ENCODE measurements around the gene DSCAML1.

The DSCAML1 gene

DNA sequence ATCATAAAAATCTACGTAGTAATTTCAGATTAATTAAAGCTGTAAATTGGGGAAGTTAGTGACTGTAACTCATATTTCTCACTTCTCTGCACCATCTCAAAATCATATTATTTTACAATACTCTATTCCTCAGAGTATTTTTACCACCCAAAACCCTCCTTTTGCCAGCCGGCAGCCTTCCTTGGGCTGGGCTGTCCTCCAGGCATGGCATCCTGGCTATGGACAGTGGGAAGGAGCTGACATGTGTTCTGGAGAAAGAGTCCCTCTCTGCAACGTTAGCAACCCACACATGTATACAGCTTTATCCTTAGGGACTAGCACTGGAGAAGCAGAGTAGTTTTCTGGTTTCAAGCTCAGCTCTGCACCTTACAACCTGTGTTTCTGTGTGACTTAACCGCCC lies 86.8 kb downstream of the DSCAML1 start:
- no peak for TF ChIP-seq CTCF (conservative IDR thresholded peaks at IDR 0.05; ENCODE audit: low read depth, low read length)

DNA sequence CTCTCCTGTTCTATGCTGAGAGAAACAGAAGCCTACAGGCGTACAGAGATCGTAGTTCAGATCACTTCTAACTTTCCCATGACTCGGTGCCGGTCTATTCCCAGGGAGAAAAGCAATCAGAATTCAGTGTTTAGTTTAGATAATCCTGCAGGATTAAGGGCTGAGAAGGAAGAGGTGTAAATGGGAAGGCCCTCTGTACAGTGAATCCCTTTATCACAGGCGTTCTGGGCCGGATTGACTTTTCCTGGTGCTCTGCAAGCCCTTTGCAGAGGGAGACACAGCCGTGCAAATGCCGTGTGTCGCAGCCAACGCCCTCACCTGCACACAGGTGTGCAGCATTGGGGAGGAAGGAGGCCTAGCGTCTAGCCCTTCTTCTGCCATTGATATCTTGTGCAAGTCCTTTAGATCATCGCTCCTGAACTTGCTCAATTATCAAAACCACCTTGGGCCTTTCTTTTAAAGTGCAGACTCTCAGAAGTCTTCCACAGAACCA lies 90.6 kb downstream of the DSCAML1 start:
- no peak overlapping the region for H3K4me3 ChIP-seq (ENCODE audit: low read depth, low read length)
- DNase-seq (ENCODE audit: low read depth) = no peak
- TF ChIP-seq CTCF (conservative IDR thresholded peaks at IDR 0.05; ENCODE audit: low read depth, low read length) = no peak

More for the DNA sequence above, 86.8 kb downstream of the DSCAML1 start:
- H3K4me3 ChIP-seq (ENCODE audit: low read depth, low read length) = no peak overlapping the region
- DNase-seq (ENCODE audit: low read depth) = no peak

- DNase-seq (ENCODE audit: low read depth) = no peak
- H3K4me3 ChIP-seq (ENCODE audit: low read depth, low read length) = no peak overlapping the region
- TF ChIP-seq CTCF (conservative IDR thresholded peaks at IDR 0.05; ENCODE audit: low read depth, low read length) = no peak
Measured at GRCh38 chr11:117705866-117706265, 91.2 kb downstream of the DSCAML1 start.

DNA sequence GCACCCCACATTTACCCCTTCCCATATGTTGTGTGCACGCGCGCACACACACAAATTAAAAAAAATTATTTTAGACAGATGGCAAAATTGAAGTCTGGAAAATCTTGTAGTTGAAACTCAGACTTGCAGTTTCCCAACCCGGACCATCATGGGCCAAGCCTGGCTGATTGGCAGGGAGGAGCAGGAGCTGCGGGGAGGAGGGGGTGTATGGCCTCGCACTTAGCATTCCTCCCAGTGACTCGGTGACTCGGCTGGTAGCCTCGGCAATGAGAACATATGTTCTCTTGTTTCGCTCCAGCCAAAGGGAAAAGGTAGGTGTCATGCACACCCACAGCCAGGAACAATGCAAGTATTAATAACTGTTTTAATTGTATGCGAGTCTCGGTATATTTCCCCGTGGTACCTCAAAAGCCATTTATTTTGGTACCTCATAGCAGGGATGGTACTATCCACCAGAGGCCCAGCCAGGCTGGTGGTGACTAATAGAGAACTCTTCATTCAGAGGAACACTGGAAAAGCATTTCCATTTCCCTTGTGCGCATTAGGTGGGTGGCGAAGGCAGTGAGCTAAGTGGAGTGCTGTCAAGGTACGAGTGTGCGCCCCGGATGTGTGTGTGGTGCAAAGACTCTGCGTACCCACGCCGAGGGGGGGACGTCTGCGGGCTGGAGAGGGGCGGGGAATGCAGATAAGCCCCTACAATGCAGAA lies 92.5 kb downstream of the DSCAML1 start:
- H3K4me3 ChIP-seq (ENCODE audit: low read depth, low read length) = no peak overlapping the region
- DNase-seq (ENCODE audit: low read depth) = no peak
- TF ChIP-seq CTCF (conservative IDR thresholded peaks at IDR 0.05; ENCODE audit: low read depth, low read length) = no peak

DNA sequence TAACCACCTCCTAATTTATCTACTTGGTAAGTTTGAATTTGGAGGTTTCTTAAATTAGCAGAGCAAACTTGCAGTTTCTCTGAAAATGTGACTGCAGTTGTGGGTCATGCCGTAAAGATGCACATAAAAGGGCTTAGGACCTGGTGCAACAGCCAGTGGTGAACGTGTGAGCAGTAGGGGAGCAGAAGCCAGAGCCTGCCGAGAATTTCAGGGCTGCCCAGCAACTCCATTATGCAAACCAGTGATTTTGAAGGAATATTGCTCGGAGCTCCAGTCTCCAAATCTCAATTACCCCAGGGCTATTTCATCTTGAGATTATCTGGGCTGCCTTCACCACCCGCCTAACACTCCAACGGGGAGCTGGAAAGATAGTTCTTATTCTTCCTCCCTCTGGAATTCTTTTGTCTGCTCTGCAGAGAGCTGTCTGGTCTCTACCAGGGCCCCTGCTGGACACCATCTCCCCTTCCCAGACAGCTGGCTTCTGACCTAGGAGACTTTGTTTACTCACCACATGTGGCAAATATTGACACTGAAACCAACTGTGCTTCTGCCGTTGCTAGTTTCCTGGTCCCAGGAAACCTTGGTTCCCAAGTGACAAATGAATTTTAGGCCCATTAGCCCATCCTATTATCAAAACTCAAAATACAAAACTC lies 93.9 kb downstream of the DSCAML1 start:
- no peak overlapping the region for H3K4me3 ChIP-seq (ENCODE audit: low read depth, low read length)
- no peak for TF ChIP-seq CTCF (conservative IDR thresholded peaks at IDR 0.05; ENCODE audit: low read depth, low read length)
- no peak for DNase-seq (ENCODE audit: low read depth)

DNA sequence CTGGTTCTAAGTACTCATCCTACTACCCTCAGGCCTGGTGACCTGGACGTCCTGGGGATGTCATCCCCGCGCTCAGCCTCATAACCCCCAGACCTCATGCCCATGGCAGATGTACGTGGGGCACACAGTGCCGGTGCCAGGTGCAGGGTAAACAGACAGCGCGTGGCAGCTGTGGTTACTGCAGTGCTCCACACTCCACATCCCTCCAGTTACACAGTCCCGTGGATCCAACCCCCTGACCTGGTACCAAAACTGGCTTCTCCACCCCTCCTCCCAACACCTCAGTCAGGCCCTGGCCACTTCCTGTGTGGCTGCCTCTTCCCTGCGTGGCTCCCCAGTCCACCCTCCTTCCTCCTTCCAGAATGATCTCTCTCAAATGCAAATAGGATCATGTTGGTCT lies 95.2 kb downstream of the DSCAML1 start:
- no peak for TF ChIP-seq CTCF (conservative IDR thresholded peaks at IDR 0.05; ENCODE audit: low read depth, low read length)
- no peak for DNase-seq (ENCODE audit: low read depth)
- no peak overlapping the region for H3K4me3 ChIP-seq (ENCODE audit: low read depth, low read length)

DNA sequence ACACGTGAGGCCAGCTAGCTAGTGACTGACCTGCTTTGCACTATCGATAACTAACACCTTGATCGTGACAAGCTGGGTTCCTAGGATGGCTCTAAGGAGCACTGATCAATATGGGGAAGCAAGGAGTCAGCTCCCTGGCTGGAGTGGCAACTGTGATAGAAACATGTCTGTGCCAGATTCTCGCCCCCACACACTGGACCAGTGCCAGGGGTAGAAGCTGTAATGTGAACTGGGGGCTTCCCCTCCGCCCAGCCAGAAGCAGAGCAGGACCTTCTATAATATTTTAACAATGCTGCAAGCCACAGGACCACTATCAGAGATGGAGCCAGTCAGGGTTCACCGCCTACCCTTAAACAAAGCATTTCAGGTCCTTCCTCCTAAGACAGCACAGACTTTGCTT lies 96.5 kb downstream of the DSCAML1 start:
- no peak overlapping the region for H3K4me3 ChIP-seq (ENCODE audit: low read depth, low read length)
- DNase-seq (ENCODE audit: low read depth) = no peak
- no peak for TF ChIP-seq CTCF (conservative IDR thresholded peaks at IDR 0.05; ENCODE audit: low read depth, low read length)

Measured in choroid plexus epithelial cell (primary cell).